HepG2 (cell line): ENCODE results near the gene NUDCD2. TPM values are rescaled to one million over a fixed set of nuclear protein-coding genes. Genes with fewer than 3 reads are reported as not detected.

Experiments
- ARID3A ChIP-seq: IDR thresholded peaks from 2 replicates; pipeline ENCODE4 v1.6.1; 2012; ENCODE audit warnings: low read depth, low read length, improper control_type of control experiment
- CEBPZ ChIP-seq: IDR thresholded peaks from 2 replicates; pipeline ENCODE4 v1.6.1; 2012; ENCODE audit warnings: low read length, improper control_type of control experiment
- GLMP ChIP-seq: sonication (generic); formaldehyde crosslinking; IDR thresholded peaks from 2 replicates; pipeline ENCODE4 v1.9.0; 2021; ENCODE audit warnings: missing genetic modification reagents, mild to moderate bottlenecking, borderline replicate concordance
- JDP2 ChIP-seq: sonication (generic); formaldehyde crosslinking; IDR thresholded peaks from 2 replicates; pipeline ENCODE4 v1.8.1; 2022; ENCODE audit warnings: missing genetic modification reagents, borderline replicate concordance
- KAT2B ChIP-seq: fragments of 150-350 bp; IDR thresholded peaks from 2 replicates; pipeline ENCODE4 v1.6.1; 2014; ENCODE audit warnings: low read depth, low read length, borderline replicate concordance
- MLXIP ChIP-seq: sonication (generic); formaldehyde crosslinking; IDR thresholded peaks from 2 replicates; pipeline ENCODE4 v1.9.0; 2021; ENCODE audit warnings: missing genetic modification reagents, borderline replicate concordance
- MTF2 ChIP-seq: sonication (generic); formaldehyde crosslinking; IDR thresholded peaks from 2 replicates; pipeline ENCODE4 v1.5.0; 2020; ENCODE audit warnings: missing genetic modification reagents, borderline replicate concordance
- POGK ChIP-seq: sonication (generic); formaldehyde crosslinking; conservative IDR thresholded peaks from 2 replicates; pipeline ENCODE4 v1.8.0; 2022; ENCODE audit warnings: mild to moderate bottlenecking, moderate library complexity, missing genetic modification reagents
- RFXAP ChIP-seq: sonication (generic); formaldehyde crosslinking; IDR thresholded peaks from 2 replicates; pipeline ENCODE4 v1.4.0; 2020; ENCODE audit warnings: missing genetic modification reagents, borderline replicate concordance
- TCF7 ChIP-seq: sonication (generic); IDR thresholded peaks from 2 replicates; pipeline ENCODE4 v1.6.1; 2016; ENCODE audit warnings: antibody characterized with exemption, low read depth
- TEAD3 ChIP-seq: optimal IDR thresholded peaks from 2 replicates; pipeline ENCODE3; 2016; ENCODE audit warnings: borderline replicate concordance
- ZNF292 ChIP-seq: sonication (generic); formaldehyde crosslinking; IDR thresholded peaks from 2 replicates; pipeline ENCODE4 v1.8.1; 2022; ENCODE audit warnings: mild to moderate bottlenecking, low read depth, missing genetic modification reagents, borderline replicate concordance
- ZNF3 ChIP-seq: IDR thresholded peaks from 2 replicates; pipeline ENCODE4 v1.7.0; 2017; ENCODE audit warnings: inconsistent platforms
- ZNF512B ChIP-seq: sonication (generic); formaldehyde crosslinking; IDR thresholded peaks from 2 replicates; pipeline ENCODE4 v1.5.1; 2020; ENCODE audit warnings: missing genetic modification reagents, mild to moderate bottlenecking, borderline replicate concordance
- polyA plus RNA-seq, 8 experiments: library from polyadenylated mRNA; depleted of rRNA in 3 of 8; stranded (reverse) in 7 of 8; unstranded in 1 of 8; fragments of >200 nt; fragmentation: Illumina TruSeq in 4 of 8; extraction: Trizol in 4 of 8; gene quantifications; 2 replicates each; pipeline versions ENCODE4 v1.2.1 to v1.2.3, GENCODE V29; 2011 to 2016; ENCODE audit warnings: low read depth in 4 of 8, missing spikeins in 1 of 8, mixed read lengths in 1 of 8; ENCODE audit not compliant: insufficient read depth in 1 of 8
- total RNA-seq, 5 experiments: library from RNA; depleted of rRNA; stranded (reverse); fragments of >200 nt; fragmentation: Illumina TruSeq; extraction: Trizol; gene quantifications; 2 replicates each; pipeline ENCODE4 v1.2.3, GENCODE V29; 2016; ENCODE audit warnings: low read depth in 1 of 5

NUDCD2 gene
- total and polyA plus RNA-seq, 2 of the 13 experiments (the other 11 are each of a cell fraction or from before 2014, with no cell fraction given), result 14.8 to 39.2 TPM

- no peak for TF ChIP-seq ZNF512B
- no peak for TF ChIP-seq ZNF3 (CRISPR knock-in tag)
- TF ChIP-seq KAT2B, result no peak
- no peak for TF ChIP-seq ZNF292 (CRISPR knock-in tag)
- peak; percentile 84 for TF ChIP-seq POGK (CRISPR knock-in tag)
- no peak for TF ChIP-seq MTF2
- no peak for TF ChIP-seq JDP2 (CRISPR knock-in tag)
- peak; percentile 33; the same call in 1 of the 2 replicates for TF ChIP-seq MLXIP (CRISPR knock-in tag)
- TF ChIP-seq TCF7, result no peak
- no peak for TF ChIP-seq CEBPZ
- TF ChIP-seq RFXAP (CRISPR knock-in tag), result no peak
- TF ChIP-seq GLMP (CRISPR knock-in tag), result no peak
- TF ChIP-seq ARID3A, result no peak
- TF ChIP-seq TEAD3, result peak; percentile 42
Observed at GRCh38 chr5:163459819-163460561, at the start of gene NUDCD2 (continued).
